ENCODE data around the gene TRPV6. TPM values are rescaled to one million over a fixed set of nuclear protein-coding genes. Genes with fewer than 3 reads are reported as not detected.

The TRPV6 gene
- total RNA-seq, 1 donor from 2014 or later: 0.27 TPM

- Mint-ChIP-seq H3K9me3 (ENCODE audit: unreplicated experiment) (peaks cover 2% of the 10 kb centered on the region), H3K27me3 (ENCODE audit: unreplicated experiment) (no peaks in the 10 kb centered on the region), H3K4me3 (ENCODE audit: unreplicated experiment) (no peak overlapping the region), H3K27ac (ENCODE audit: unreplicated experiment) (no peak overlapping the region), H3K4me1 (ENCODE audit: low read depth, unreplicated experiment) (no peaks in the 10 kb centered on the region), H3K36me3 (ENCODE audit: unreplicated experiment) (peaks cover 8% of the 10 kb centered on the region)
- no peak for DNase-seq
- TF ChIP-seq CTCF (IDR thresholded peaks at IDR 0.05; ENCODE audit: partially characterized antibody, unreplicated experiment): no peak
These were observed 62.8 kb downstream of the TRPV6 start for GRCh38 chr7:142822714-142823113.

Other genes with a start within 250 kb of the TRPV6 start
- gene PRSS1, start 136.3 kb downstream of the TRPV6 start, total RNA-seq (ENCODE audit: unreplicated experiment): not detected
- gene PRSS2, start 114.8 kb downstream of the TRPV6 start, total RNA-seq (ENCODE audit: unreplicated experiment): not detected
- gene EPHB6, start 30.7 kb downstream of the TRPV6 start, total RNA-seq (ENCODE audit: unreplicated experiment): 21.4 TPM
- 0.15 TPM for gene TRPV5, start 48.0 kb upstream of the TRPV6 start, total RNA-seq (ENCODE audit: unreplicated experiment)
- gene LLCFC1, start 53.7 kb upstream of the TRPV6 start, total RNA-seq (ENCODE audit: unreplicated experiment): not detected
- gene KEL, start 76.6 kb upstream of the TRPV6 start, total RNA-seq (ENCODE audit: unreplicated experiment): 0.64 TPM
- gene OR9A2, start 141.4 kb upstream of the TRPV6 start, total RNA-seq (ENCODE audit: unreplicated experiment): not detected
- not detected for gene OR6V1, start 166.6 kb upstream of the TRPV6 start, total RNA-seq (ENCODE audit: unreplicated experiment)
- gene PIP, start 246.3 kb upstream of the TRPV6 start, total RNA-seq (ENCODE audit: unreplicated experiment): not detected